ENCODE measurements around the gene LAD1.

LAD1 gene

DNA sequence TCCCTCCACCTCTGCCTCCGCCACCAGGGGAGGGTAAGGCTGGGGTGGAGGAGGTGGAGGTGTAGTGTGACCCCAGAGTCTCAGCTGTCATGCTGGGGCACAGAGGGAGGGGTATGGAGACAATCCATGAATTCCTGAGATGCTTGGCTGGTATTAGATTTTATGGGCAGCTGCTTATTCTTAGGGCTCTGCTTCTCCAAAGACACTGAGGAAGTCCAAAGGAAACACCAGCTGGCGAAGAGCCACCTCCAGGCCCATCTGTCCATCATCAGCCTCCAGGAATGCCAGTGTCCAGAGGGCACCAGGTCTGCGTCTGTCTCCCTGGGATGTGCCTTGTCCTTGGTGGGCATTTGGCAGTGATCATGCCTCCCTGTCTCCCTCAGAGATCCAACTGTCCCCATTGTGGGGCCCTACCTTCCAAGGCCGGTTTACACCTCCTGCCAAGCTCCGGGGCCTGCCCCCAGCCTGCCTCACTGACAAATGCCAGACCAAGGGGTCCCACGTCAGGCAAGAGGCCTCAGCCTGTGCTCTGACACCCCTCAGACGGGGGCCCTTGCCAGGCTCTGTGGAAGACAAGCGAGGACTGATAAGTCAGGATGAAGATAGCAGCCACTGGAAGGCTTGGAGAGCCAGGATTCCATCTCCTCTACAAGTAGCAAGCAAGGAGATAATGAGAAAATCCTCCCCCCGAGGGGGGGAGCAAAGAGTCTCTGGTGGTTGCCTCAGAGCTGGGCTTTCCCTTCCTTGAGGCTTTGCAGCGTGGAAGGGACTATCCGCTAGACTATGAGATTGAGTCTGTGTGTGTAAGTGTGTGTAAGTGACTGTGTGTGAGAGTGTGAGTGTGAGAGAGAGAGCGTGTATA, 20.9 kb upstream of the LAD1 start:
- Histone ChIP-seq H3K27ac (replicated peaks) (no peak overlapping the region), H3K4me3 (replicated peaks; ENCODE audit: insufficient read depth, low read length) (no peak overlapping the region), H3K27me3 (ENCODE audit: insufficient read depth, poor library complexity, severe bottlenecking) (no peaks in the 10 kb centered on the region)
- DNase-seq (ENCODE audit: low read depth in 1 of 2, low spot score in 1 of 2): no peak
- TF ChIP-seq GABPA (IDR thresholded peaks at IDR 0.05; ENCODE audit: low read depth): no peak
- no peak for TF ChIP-seq CTCF (IDR thresholded peaks at IDR 0.05; ENCODE audit: insufficient read depth, low read length)
- TF ChIP-seq SPI1 (IDR thresholded peaks at IDR 0.05; ENCODE audit: borderline replicate concordance, low read depth): no peak
- TF ChIP-seq REST (IDR thresholded peaks at IDR 0.05; ENCODE audit: insufficient replicate concordance, low read depth): no peak
- no peak for TF ChIP-seq POLR2AphosphoS5 (IDR thresholded peaks at IDR 0.05; ENCODE audit: low read depth)

GRCh38 chr1:201419256-201419655, 20.1 kb upstream of the LAD1 start:
- no peak for TF ChIP-seq CTCF (IDR thresholded peaks at IDR 0.05; ENCODE audit: insufficient read depth, low read length)
- TF ChIP-seq POLR2AphosphoS5 (IDR thresholded peaks at IDR 0.05; ENCODE audit: low read depth): no peak
- no peak for TF ChIP-seq REST (IDR thresholded peaks at IDR 0.05; ENCODE audit: insufficient replicate concordance, low read depth)
- no peak for TF ChIP-seq SPI1 (IDR thresholded peaks at IDR 0.05; ENCODE audit: borderline replicate concordance, low read depth)
- TF ChIP-seq GABPA (IDR thresholded peaks at IDR 0.05; ENCODE audit: low read depth): no peak
- DNase-seq (ENCODE audit: low read depth in 1 of 2, low spot score in 1 of 2): no peak
- no peak overlapping the region for H3K4me3 ChIP-seq (replicated peaks; ENCODE audit: insufficient read depth, low read length)
- H3K27me3 ChIP-seq (ENCODE audit: insufficient read depth, poor library complexity, severe bottlenecking): no peaks in the 10 kb centered on the region
- H3K27ac ChIP-seq (replicated peaks): no peak overlapping the region

DNA sequence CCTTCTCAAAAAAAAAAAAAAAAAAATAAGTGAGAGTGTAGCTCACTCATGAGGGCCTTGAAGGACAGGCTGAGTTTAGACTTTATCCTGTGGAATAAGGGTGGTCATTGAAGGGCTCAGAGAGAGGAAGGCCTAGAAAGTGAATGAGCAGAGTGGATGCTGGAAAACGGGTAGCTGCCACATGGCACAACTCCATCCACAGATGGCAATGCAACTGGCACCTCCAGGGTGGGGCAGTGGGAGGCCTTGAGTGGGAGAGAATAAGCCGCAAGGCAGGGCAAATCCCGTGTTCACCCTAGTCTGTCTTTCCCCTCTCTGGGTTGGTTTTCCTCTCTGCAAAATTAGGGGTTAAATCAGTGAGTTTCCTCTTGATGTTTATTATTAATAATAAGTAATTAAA, 19.3 kb upstream of the LAD1 start:
- Histone ChIP-seq H3K4me3 (replicated peaks; ENCODE audit: insufficient read depth, low read length) (no peak overlapping the region), H3K27ac (replicated peaks) (no peak overlapping the region), H3K27me3 (ENCODE audit: insufficient read depth, poor library complexity, severe bottlenecking) (no peaks in the 10 kb centered on the region)
- no peak for TF ChIP-seq REST (IDR thresholded peaks at IDR 0.05; ENCODE audit: insufficient replicate concordance, low read depth)
- TF ChIP-seq CTCF (IDR thresholded peaks at IDR 0.05; ENCODE audit: insufficient read depth, low read length): no peak
- TF ChIP-seq POLR2AphosphoS5 (IDR thresholded peaks at IDR 0.05; ENCODE audit: low read depth): no peak
- TF ChIP-seq SPI1 (IDR thresholded peaks at IDR 0.05; ENCODE audit: borderline replicate concordance, low read depth): no peak
- no peak for TF ChIP-seq GABPA (IDR thresholded peaks at IDR 0.05; ENCODE audit: low read depth)
- DNase-seq (ENCODE audit: low read depth in 1 of 2, low spot score in 1 of 2): no peak
